ENCODE data around the gene PRKAR1B.

The PRKAR1B gene

GRCh38 chr7:633381-634018 is 93.6 kb downstream of the PRKAR1B start:
- H2AFZ ChIP-seq (ENCODE audit: low read length): no peak overlapping the region
- H3K4me3 ChIP-seq (ENCODE audit: low read depth, low read length, poor library complexity, severe bottlenecking): no peak overlapping the region
- no peaks in the 10 kb centered on the region for H3F3A ChIP-seq (ENCODE audit: insufficient read depth, low read length)
- no peaks in the 10 kb centered on the region for H3K9me3 ChIP-seq (ENCODE audit: low read length)
- no peak overlapping the region for H3K4me2 ChIP-seq (ENCODE audit: low read length)
- H3K27me3 ChIP-seq (ENCODE audit: insufficient read depth, low read length): no peaks in the 10 kb centered on the region
- no peaks in the 10 kb centered on the region for H4K20me1 ChIP-seq (ENCODE audit: insufficient read depth, low read length)
- H3K4me1 ChIP-seq (ENCODE audit: insufficient read depth, low read length, severe bottlenecking): no peaks in the 10 kb centered on the region
- H3K9ac ChIP-seq (ENCODE audit: low read length): no peak overlapping the region
- H3K79me2 ChIP-seq (ENCODE audit: insufficient read depth, low read length): no peaks in the 10 kb centered on the region
- no peak overlapping the region for H3K27ac ChIP-seq (ENCODE audit: low read depth, low read length, poor library complexity, severe bottlenecking)
- H3K36me3 ChIP-seq (ENCODE audit: insufficient read depth, low read length): no peaks in the 10 kb centered on the region
- no peaks in the 10 kb centered on the region for H3K9me2 ChIP-seq (ENCODE audit: low read depth, low read length)
- TF ChIP-seq, protein P1, sequence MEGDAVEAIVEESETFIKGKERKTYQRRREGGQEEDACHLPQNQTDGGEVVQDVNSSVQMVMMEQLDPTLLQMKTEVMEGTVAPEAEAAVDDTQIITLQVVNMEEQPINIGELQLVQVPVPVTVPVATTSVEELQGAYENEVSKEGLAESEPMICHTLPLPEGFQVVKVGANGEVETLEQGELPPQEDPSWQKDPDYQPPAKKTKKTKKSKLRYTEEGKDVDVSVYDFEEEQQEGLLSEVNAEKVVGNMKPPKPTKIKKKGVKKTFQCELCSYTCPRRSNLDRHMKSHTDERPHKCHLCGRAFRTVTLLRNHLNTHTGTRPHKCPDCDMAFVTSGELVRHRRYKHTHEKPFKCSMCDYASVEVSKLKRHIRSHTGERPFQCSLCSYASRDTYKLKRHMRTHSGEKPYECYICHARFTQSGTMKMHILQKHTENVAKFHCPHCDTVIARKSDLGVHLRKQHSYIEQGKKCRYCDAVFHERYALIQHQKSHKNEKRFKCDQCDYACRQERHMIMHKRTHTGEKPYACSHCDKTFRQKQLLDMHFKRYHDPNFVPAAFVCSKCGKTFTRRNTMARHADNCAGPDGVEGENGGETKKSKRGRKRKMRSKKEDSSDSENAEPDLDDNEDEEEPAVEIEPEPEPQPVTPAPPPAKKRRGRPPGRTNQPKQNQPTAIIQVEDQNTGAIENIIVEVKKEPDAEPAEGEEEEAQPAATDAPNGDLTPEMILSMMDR (IDR thresholded peaks at IDR 0.05; ENCODE audit: low read length): no peak
- no peak for TF ChIP-seq EZH2 (IDR thresholded peaks at IDR 0.05; ENCODE audit: borderline replicate concordance, low read length)

- no peaks in the 10 kb centered on the region for H3F3A ChIP-seq (ENCODE audit: insufficient read depth, low read length)
- H3K9me3 ChIP-seq (ENCODE audit: low read length): no peaks in the 10 kb centered on the region
- no peaks in the 10 kb centered on the region for H3K79me2 ChIP-seq (ENCODE audit: insufficient read depth, low read length)
- TF ChIP-seq EZH2 (IDR thresholded peaks at IDR 0.05; ENCODE audit: borderline replicate concordance, low read length): no peak
- TF ChIP-seq, protein P1 (IDR thresholded peaks at IDR 0.05; ENCODE audit: low read length): no peak
- H3K36me3 ChIP-seq (ENCODE audit: insufficient read depth, low read length): no peaks in the 10 kb centered on the region
- H3K4me3 ChIP-seq (ENCODE audit: low read depth, low read length, poor library complexity, severe bottlenecking): no peak overlapping the region
- no peaks in the 10 kb centered on the region for H3K9me2 ChIP-seq (ENCODE audit: low read depth, low read length)
- H3K27me3 ChIP-seq (ENCODE audit: insufficient read depth, low read length): no peaks in the 10 kb centered on the region
- no peaks in the 10 kb centered on the region for H4K20me1 ChIP-seq (ENCODE audit: insufficient read depth, low read length)
- H3K27ac ChIP-seq (ENCODE audit: low read depth, low read length, poor library complexity, severe bottlenecking): no peak overlapping the region
- no peak overlapping the region for H2AFZ ChIP-seq (ENCODE audit: low read length)
- H3K4me1 ChIP-seq (ENCODE audit: insufficient read depth, low read length, severe bottlenecking): no peaks in the 10 kb centered on the region
- H3K9ac ChIP-seq (ENCODE audit: low read length): no peak overlapping the region
- H3K4me2 ChIP-seq (ENCODE audit: low read length): no peak overlapping the region
These were observed 94.3 kb downstream of the PRKAR1B start for GRCh38 chr7:632831-633210.

- Histone ChIP-seq H3K9me2 (ENCODE audit: low read depth, low read length) (no peaks in the 10 kb centered on the region), H3K36me3 (ENCODE audit: insufficient read depth, low read length) (no peaks in the 10 kb centered on the region), H3F3A (ENCODE audit: insufficient read depth, low read length) (no peaks in the 10 kb centered on the region), H3K4me3 (ENCODE audit: low read depth, low read length, poor library complexity, severe bottlenecking) (no peak overlapping the region), H3K4me2 (ENCODE audit: low read length) (no peak overlapping the region), H2AFZ (ENCODE audit: low read length) (no peak overlapping the region), H3K4me1 (ENCODE audit: insufficient read depth, low read length, severe bottlenecking) (no peaks in the 10 kb centered on the region), H3K9me3 (ENCODE audit: low read length) (no peaks in the 10 kb centered on the region), H3K9ac (ENCODE audit: low read length) (no peak overlapping the region), H3K27me3 (ENCODE audit: insufficient read depth, low read length) (no peaks in the 10 kb centered on the region), H4K20me1 (ENCODE audit: insufficient read depth, low read length) (no peaks in the 10 kb centered on the region), H3K79me2 (ENCODE audit: insufficient read depth, low read length) (no peaks in the 10 kb centered on the region), H3K27ac (ENCODE audit: low read depth, low read length, poor library complexity, severe bottlenecking) (no peak overlapping the region)
- TF ChIP-seq, protein P1 (IDR thresholded peaks at IDR 0.05; ENCODE audit: low read length): no peak
- no peak for TF ChIP-seq EZH2 (IDR thresholded peaks at IDR 0.05; ENCODE audit: borderline replicate concordance, low read length)
These were observed 94.9 kb downstream of the PRKAR1B start for GRCh38 chr7:631964-632830.

All from OCI-LY1 (cell line).